G401.6 (cell line): ENCODE data around the gene SLCO2A1.

Experiments used
- FAIRE-seq: peaks from 2 replicates; lab custom pipeline; 2012; peaks lifted over from hg19 to GRCh38; lab: Jason Lieb, UNC

Gene SLCO2A1

DNA sequence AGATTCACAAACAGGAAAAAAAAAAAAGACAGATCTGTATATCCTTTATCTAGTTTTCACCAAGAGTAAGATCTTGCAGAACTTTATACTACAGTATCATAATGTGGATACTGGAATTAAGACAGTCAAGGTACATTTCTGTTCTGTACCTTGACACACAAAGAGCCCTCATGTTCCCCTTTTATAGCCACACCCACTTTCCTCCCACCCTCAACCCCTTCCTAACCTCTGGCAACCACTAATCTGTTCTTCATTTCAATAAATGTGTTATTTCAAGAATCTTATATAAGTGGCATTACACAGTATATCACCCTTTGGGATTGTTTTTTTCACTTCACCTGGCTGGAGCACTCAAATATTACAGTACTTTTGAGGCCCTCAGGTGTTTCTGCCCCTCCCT lies 130.4 kb downstream of the SLCO2A1 start:
- no peak for FAIRE-seq

GRCh38 chr3:133897547-133897946 lies 132.2 kb downstream of the SLCO2A1 start:
- FAIRE-seq, result no peak

- no peak for FAIRE-seq
These were observed 133.5 kb downstream of the SLCO2A1 start for GRCh38 chr3:133896002-133896761.

DNA sequence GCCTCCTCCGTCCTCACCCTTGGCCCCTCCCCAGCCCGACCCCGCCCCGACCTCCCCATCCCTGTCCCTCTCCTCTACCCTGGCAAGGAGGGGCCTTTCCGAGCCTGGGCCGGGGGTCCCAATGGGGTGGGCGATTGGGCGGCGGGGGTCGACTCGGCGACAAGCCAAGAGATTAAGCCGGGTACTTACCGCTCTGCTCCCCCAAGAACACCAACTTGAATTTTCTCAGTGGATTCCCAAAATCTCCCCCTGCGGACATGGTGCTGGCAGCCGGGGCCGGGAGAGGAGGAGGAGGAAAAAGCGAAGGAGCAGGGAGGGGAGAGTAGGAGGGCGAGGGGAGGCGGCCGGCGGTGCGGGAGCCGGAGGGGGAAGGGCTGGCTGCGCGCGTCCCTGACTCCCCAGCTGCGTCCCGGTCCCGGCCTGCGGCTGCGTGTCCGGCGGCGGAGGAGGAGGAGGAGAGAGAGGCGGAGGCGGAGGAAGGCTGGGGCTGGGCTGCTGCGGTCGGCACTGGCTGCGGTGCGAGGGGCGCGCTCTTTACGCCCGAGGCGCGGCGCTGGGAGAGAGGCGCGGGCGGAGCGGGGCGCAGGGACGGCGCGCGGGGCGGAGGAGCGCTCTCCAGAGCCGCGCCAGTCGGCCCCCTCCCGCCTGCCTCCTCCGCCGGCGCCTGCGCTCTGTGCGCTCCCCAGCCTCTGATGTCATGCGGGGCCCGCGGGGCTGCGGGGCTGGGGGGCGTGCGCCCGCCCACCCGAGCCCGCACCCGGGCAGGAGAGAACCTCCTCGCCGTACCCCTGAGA lies 134.3 kb downstream of the SLCO2A1 start, which contains the start of gene RAB6B:
TSS of gene RAB6B (minus strand) at position 675 of the 794 bp plus-strand sequence. CDS start at position 259, 416 bp downstream.
- no peak for FAIRE-seq

- no peak for FAIRE-seq
These were observed 135.1 kb downstream of the SLCO2A1 start for GRCh38 chr3:133894353-133895207.

GRCh38 chr3:133893683-133894352 lies 135.9 kb downstream of the SLCO2A1 start:
- no peak for FAIRE-seq

- FAIRE-seq, result no peak
These were observed 137.0 kb downstream of the SLCO2A1 start for GRCh38 chr3:133892541-133893231.

- no peak for FAIRE-seq
These were observed 137.9 kb downstream of the SLCO2A1 start for GRCh38 chr3:133891662-133892378.

DNA sequence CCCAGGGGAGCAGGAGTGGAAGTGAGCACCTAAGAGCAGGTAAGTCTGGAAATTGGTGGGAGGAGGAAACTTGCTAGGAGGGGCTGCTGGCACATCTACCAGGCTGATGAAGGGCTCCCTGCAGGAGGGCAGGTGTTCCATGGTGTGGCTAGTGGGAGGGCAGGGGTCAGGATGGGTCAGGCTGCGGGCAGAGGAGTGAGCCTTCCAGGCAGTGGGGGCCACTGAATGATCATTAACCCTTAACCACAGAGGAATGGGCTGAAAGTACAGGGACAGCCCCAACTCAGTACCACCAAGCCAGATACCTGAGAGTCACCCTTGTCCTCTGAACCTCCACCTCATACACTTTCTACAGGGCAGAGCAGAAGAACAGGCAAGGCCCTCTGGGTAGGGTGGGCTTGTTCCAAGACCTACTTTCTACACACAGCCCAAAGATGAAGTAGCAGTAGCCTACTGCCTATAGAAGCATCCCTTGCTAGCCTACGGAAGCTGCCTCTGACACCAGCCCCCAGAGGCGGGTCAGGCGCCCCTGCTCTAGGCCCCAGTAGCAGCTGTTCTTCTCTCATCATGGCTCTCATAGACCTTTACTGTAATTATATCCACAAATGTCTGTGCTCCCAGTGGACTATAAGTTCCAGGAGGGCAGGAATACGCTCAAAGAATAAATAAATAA lies 138.6 kb downstream of the SLCO2A1 start:
- FAIRE-seq, result no peak

DNA sequence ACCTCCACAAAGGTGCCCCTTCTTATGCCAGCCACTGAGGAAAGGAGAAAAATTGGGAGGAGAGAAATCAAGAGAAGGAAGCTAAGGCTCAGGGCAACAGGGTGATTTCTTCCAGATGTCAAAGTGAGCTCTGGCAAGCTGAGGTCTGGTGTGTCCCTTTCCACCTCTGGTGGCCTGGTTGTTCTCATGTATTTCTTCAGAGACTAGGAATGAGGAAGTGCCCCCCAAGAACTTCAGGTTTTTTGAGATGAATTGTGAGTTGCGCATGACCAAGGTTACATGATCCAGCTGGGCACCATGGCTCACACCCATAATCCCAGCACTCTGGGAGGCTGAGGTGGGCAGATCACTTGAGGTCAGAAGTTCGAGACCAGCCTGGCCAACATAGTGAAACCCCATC lies 139.7 kb downstream of the SLCO2A1 start:
- FAIRE-seq, result no peak

- FAIRE-seq, result no peak
These were observed 140.9 kb downstream of the SLCO2A1 start for GRCh38 chr3:133888726-133889340.

- FAIRE-seq, result no peak
These were observed 141.7 kb downstream of the SLCO2A1 start for GRCh38 chr3:133887803-133888703.

GRCh38 chr3:133887074-133887802 lies 142.5 kb downstream of the SLCO2A1 start:
- no peak for FAIRE-seq

- no peak for FAIRE-seq
These were observed 143.5 kb downstream of the SLCO2A1 start for GRCh38 chr3:133886031-133886722.

DNA sequence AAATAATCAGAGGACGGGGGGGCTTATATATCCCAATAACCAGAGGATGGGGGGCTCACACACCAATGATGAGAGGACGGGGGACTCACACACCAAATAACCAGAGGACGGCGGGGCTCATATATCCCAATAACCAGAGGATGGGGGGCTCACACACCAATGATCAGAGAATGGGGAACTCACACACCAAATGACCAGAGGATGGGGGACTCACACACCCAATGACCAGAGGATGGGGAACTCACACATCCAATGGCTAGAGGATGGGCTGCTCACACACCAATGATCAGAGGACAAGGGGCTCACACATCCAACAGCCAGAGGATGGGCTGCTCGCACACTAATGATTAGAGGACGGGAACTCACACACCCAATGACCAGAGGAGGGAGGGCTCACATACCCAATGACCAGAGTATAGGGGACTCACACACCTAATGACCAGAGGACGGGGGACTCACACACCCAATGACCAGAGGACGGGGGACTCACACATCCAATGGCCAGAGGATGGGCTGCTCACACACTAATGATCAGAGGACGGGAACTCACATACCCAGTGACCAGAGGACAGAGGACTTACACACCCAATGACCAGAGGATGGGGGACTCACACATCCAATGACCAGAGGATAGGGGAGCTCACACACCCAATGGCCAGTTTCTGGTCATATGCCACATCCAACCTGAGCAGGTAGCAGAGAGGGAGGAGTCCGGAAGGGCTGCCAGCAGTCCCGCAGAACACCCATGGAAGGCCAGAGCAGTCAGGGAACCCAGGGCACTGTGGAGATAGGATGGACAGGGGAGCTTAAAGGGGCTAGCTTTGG lies 144.6 kb downstream of the SLCO2A1 start:
- FAIRE-seq, result no peak
